Osteocyte (in vitro differentiated cells): ENCODE results near the gene SLBP. TPM values are rescaled to one million over a fixed set of nuclear protein-coding genes. Genes with fewer than 3 reads are reported as not detected.
A peak's percentile ranks its signal among the peaks of the same experiment; 100 is the strongest.

Experiments used
- DNase-seq: peaks from one replicate; pipeline ENCODE4 v3.0.0; 2021; ENCODE audit warnings: mixed read lengths; ENCODE audit not compliant: unreplicated experiment; ENCODE audit errors: extremely low spot score
- H3K27ac Mint-ChIP-seq: one replicate; pipeline ENCODE4 v1.8.0; 2021; ENCODE audit warnings: mild to moderate bottlenecking, mixed read lengths; ENCODE audit not compliant: unreplicated experiment
- H3K27me3 Mint-ChIP-seq: one replicate; pipeline ENCODE4 v1.8.0; 2021; ENCODE audit warnings: mixed read lengths; ENCODE audit not compliant: unreplicated experiment
- H3K36me3 Mint-ChIP-seq: one replicate; pipeline ENCODE4 v1.8.0; 2021; ENCODE audit warnings: mixed read lengths; ENCODE audit not compliant: unreplicated experiment
- H3K4me1 Mint-ChIP-seq: one replicate; pipeline ENCODE4 v1.8.0; 2021; ENCODE audit warnings: mixed read lengths; ENCODE audit not compliant: unreplicated experiment
- H3K4me3 Mint-ChIP-seq: one replicate; pipeline ENCODE4 v1.8.0; 2021; ENCODE audit warnings: mild to moderate bottlenecking, moderate library complexity, mixed read lengths; ENCODE audit not compliant: unreplicated experiment
- H3K9me3 Mint-ChIP-seq: one replicate; pipeline ENCODE4 v1.8.0; 2021; ENCODE audit warnings: mixed read lengths; ENCODE audit not compliant: unreplicated experiment
- CTCF ChIP-seq: fragments of 200-600 bp; sonication (generic); IDR thresholded peaks from 2 replicates; pipeline ENCODE4 v1.5.0; 2021; ENCODE audit warnings: antibody characterized with exemption, mild to moderate bottlenecking, moderate library complexity
- total RNA-seq: library from RNA; stranded (reverse); gene quantifications from 2 replicates; pipeline ENCODE4 v1.2.1, GENCODE V29; 2021

SLBP gene
- total RNA-seq, 1 donor from 2014 or later: 49.1 TPM

- Mint-ChIP-seq H3K4me1 (peaks cover 33% of the 10 kb centered on the region), H3K9me3 (no peaks in the 10 kb centered on the region), H3K27ac (peak overlapping the region; percentile 52), H3K4me3 (no peak overlapping the region), H3K27me3 (no peaks in the 10 kb centered on the region), H3K36me3 (peaks cover 7% of the 10 kb centered on the region)
- TF ChIP-seq CTCF: no peak
- DNase-seq: no peak
Observed at GRCh38 chr4:1714303-1715001, 2.3 kb upstream of the SLBP start.

- Mint-ChIP-seq H3K4me3 (peak overlapping the region; percentile 84), H3K27ac (peak overlapping the region; percentile 93), H3K4me1 (peaks cover 32% of the 10 kb centered on the region), H3K9me3 (no peaks in the 10 kb centered on the region), H3K27me3 (no peaks in the 10 kb centered on the region), H3K36me3 (peaks cover 9% of the 10 kb centered on the region)
- no peak for DNase-seq
- TF ChIP-seq CTCF: no peak
Observed at GRCh38 chr4:1713003-1713851, 1.1 kb upstream of the SLBP start.

- no peaks in the 10 kb centered on the region for H3K27me3 Mint-ChIP-seq
- H3K4me3 Mint-ChIP-seq: peak overlapping the region; percentile 98
- peak overlapping the region; percentile 96 for H3K27ac Mint-ChIP-seq
- no peak for DNase-seq
- H3K36me3 Mint-ChIP-seq: peaks cover 11% of the 10 kb centered on the region
- H3K4me1 Mint-ChIP-seq: peaks cover 36% of the 10 kb centered on the region
- TF ChIP-seq CTCF: no peak
- no peaks in the 10 kb centered on the region for H3K9me3 Mint-ChIP-seq
Observed at GRCh38 chr4:1711571-1712215, 426 bp downstream of the SLBP start.

GRCh38 chr4:1711055-1711570 is 1.0 kb downstream of the SLBP start:
- no peak for DNase-seq
- H3K36me3 Mint-ChIP-seq: peaks cover 15% of the 10 kb centered on the region
- no peak for TF ChIP-seq CTCF
- H3K4me1 Mint-ChIP-seq: peaks cover 36% of the 10 kb centered on the region
- no peaks in the 10 kb centered on the region for H3K27me3 Mint-ChIP-seq
- H3K4me3 Mint-ChIP-seq: peak overlapping the region; percentile 98
- H3K9me3 Mint-ChIP-seq: no peaks in the 10 kb centered on the region
- H3K27ac Mint-ChIP-seq: peak overlapping the region; percentile 96
